ENCODE measurements around the gene FOXK2. TPM values are rescaled to one million over a fixed set of nuclear protein-coding genes. Genes with fewer than 3 reads are reported as not detected.
A peak's percentile ranks its signal among the peaks of the same experiment; 100 is the strongest.
"Not testable (repeated sequence)": the region's sequence is repeated elsewhere in the genome, so short reads cannot be mapped to it uniquely, and the experiment has no call there.

Gene FOXK2
- total RNA-seq, 1 donor, result 29.3 TPM

GRCh38 chr17:82502207-82502606 lies 17.3 kb upstream of the FOXK2 start:
- Histone ChIP-seq H3K4me3 (ENCODE audit: insufficient read depth, low read length) (no peak overlapping the region), H3K79me2 (ENCODE audit: insufficient read depth, low read length) (no peaks in the 10 kb centered on the region), H3K27ac (ENCODE audit: low read depth, low read length) (no peak overlapping the region), H3K27me3 (ENCODE audit: insufficient read depth, low read length) (no peaks in the 10 kb centered on the region), H3K4me2 (ENCODE audit: insufficient read depth, low read length) (no peak overlapping the region), H4K20me1 (ENCODE audit: insufficient read depth, low read length) (no peaks in the 10 kb centered on the region), H3K9me3 (ENCODE audit: low read depth, low read length) (no peaks in the 10 kb centered on the region), H2AFZ (ENCODE audit: low read length) (no peak overlapping the region), H3K36me3 (ENCODE audit: insufficient read depth, low read length) (no peaks in the 10 kb centered on the region), H3K4me1 (ENCODE audit: insufficient read depth, low read length) (peaks cover 8% of the 10 kb centered on the region)
- TF ChIP-seq CTCF (IDR thresholded peaks at IDR 0.05; ENCODE audit: extremely low read depth, low read depth, low read length), result no peak
- DNase-seq (ENCODE audit: insufficient read length, low spot score, missing footprints), result peak; percentile 62

- no peaks in the 10 kb centered on the region for H3K27me3 ChIP-seq (ENCODE audit: insufficient read depth, low read length)
- DNase-seq (ENCODE audit: insufficient read length, low spot score, missing footprints), result no peak
These were observed 16.3 kb upstream of the FOXK2 start for GRCh38 chr17:82503094-82503727.

GRCh38 chr17:82503728-82504308 lies 15.7 kb upstream of the FOXK2 start:
- H3K4me2 ChIP-seq (ENCODE audit: insufficient read depth, low read length), result no peak overlapping the region
- H3K27me3 ChIP-seq (ENCODE audit: insufficient read depth, low read length), result no peaks in the 10 kb centered on the region
- TF ChIP-seq CTCF (IDR thresholded peaks at IDR 0.05; ENCODE audit: extremely low read depth, low read depth, low read length), result no peak
- H3K36me3 ChIP-seq (ENCODE audit: insufficient read depth, low read length), result no peaks in the 10 kb centered on the region
- no peak overlapping the region for H3K27ac ChIP-seq (ENCODE audit: low read depth, low read length)
- H3K9me3 ChIP-seq (ENCODE audit: low read depth, low read length), result no peaks in the 10 kb centered on the region
- no peak overlapping the region for H2AFZ ChIP-seq (ENCODE audit: low read length)
- H3K79me2 ChIP-seq (ENCODE audit: insufficient read depth, low read length), result no peaks in the 10 kb centered on the region
- H4K20me1 ChIP-seq (ENCODE audit: insufficient read depth, low read length), result no peaks in the 10 kb centered on the region
- H3K4me3 ChIP-seq (ENCODE audit: insufficient read depth, low read length), result no peak overlapping the region
- H3K4me1 ChIP-seq (ENCODE audit: insufficient read depth, low read length), result peaks cover 4% of the 10 kb centered on the region
- no peak for DNase-seq (ENCODE audit: insufficient read length, low spot score, missing footprints)

More at GRCh38 chr17:82503094-82503727, 16.3 kb upstream of the FOXK2 start:
- TF ChIP-seq CTCF (IDR thresholded peaks at IDR 0.05; ENCODE audit: extremely low read depth, low read depth, low read length), result no peak
- H2AFZ ChIP-seq (ENCODE audit: low read length), result no peak overlapping the region
- H3K4me1 ChIP-seq (ENCODE audit: insufficient read depth, low read length), result peaks cover 4% of the 10 kb centered on the region
- H3K4me3 ChIP-seq (ENCODE audit: insufficient read depth, low read length), result no peak overlapping the region
- no peaks in the 10 kb centered on the region for H3K9me3 ChIP-seq (ENCODE audit: low read depth, low read length)
- H3K36me3 ChIP-seq (ENCODE audit: insufficient read depth, low read length), result no peaks in the 10 kb centered on the region
- H3K27ac ChIP-seq (ENCODE audit: low read depth, low read length), result no peak overlapping the region
- H4K20me1 ChIP-seq (ENCODE audit: insufficient read depth, low read length), result no peaks in the 10 kb centered on the region
- H3K79me2 ChIP-seq (ENCODE audit: insufficient read depth, low read length), result no peaks in the 10 kb centered on the region
- no peak overlapping the region for H3K4me2 ChIP-seq (ENCODE audit: insufficient read depth, low read length)

- H2AFZ ChIP-seq (ENCODE audit: low read length), result no peak overlapping the region
- no peaks in the 10 kb centered on the region for H4K20me1 ChIP-seq (ENCODE audit: insufficient read depth, low read length)
- H3K36me3 ChIP-seq (ENCODE audit: insufficient read depth, low read length), result no peaks in the 10 kb centered on the region
- H3K4me1 ChIP-seq (ENCODE audit: insufficient read depth, low read length), result no peaks in the 10 kb centered on the region
- no peak overlapping the region for H3K4me3 ChIP-seq (ENCODE audit: insufficient read depth, low read length)
- H3K4me2 ChIP-seq (ENCODE audit: insufficient read depth, low read length), result no peak overlapping the region
- no peaks in the 10 kb centered on the region for H3K9me3 ChIP-seq (ENCODE audit: low read depth, low read length)
- no peak for TF ChIP-seq CTCF (IDR thresholded peaks at IDR 0.05; ENCODE audit: extremely low read depth, low read depth, low read length)
- no peaks in the 10 kb centered on the region for H3K79me2 ChIP-seq (ENCODE audit: insufficient read depth, low read length)
- no peak overlapping the region for H3K27ac ChIP-seq (ENCODE audit: low read depth, low read length)
- no peaks in the 10 kb centered on the region for H3K27me3 ChIP-seq (ENCODE audit: insufficient read depth, low read length)
- DNase-seq (ENCODE audit: insufficient read length, low spot score, missing footprints), result no peak
These were observed 14.2 kb upstream of the FOXK2 start for GRCh38 chr17:82505296-82505695.

GRCh38 chr17:82506402-82506801 lies 13.1 kb upstream of the FOXK2 start:
- H3K27ac ChIP-seq (ENCODE audit: low read depth, low read length); H3K9me3 ChIP-seq (ENCODE audit: low read depth, low read length); DNase-seq (ENCODE audit: insufficient read length, low spot score, missing footprints); H3K79me2 ChIP-seq (ENCODE audit: insufficient read depth, low read length); H3K36me3 ChIP-seq (ENCODE audit: insufficient read depth, low read length); H3K4me1 ChIP-seq (ENCODE audit: insufficient read depth, low read length); H4K20me1 ChIP-seq (ENCODE audit: insufficient read depth, low read length); H2AFZ ChIP-seq (ENCODE audit: low read length); H3K27me3 ChIP-seq (ENCODE audit: insufficient read depth, low read length); H3K4me3 ChIP-seq (ENCODE audit: insufficient read depth, low read length); H3K4me2 ChIP-seq (ENCODE audit: insufficient read depth, low read length): not testable (repeated sequence)

Data from osteoblast (primary cell).